Middle frontal gyrus (tissue), 1 donor: ENCODE data around the gene RECQL5.
A peak's percentile ranks its signal among the peaks of the same experiment; 100 is the strongest.

Experiments used
- DNase-seq: peaks from one replicate; pipeline ENCODE4 v3.0.0-alpha.2; 2015; ENCODE audit warnings: low spot score; ENCODE audit errors: extremely low spot score

RECQL5 gene

GRCh38 chr17:75688209-75688825 lies 21.4 kb upstream of the RECQL5 start:
- no peak for DNase-seq

- DNase-seq, result no peak
Observed at GRCh38 chr17:75685499-75685898, 18.5 kb upstream of the RECQL5 start.

- no peak for DNase-seq
Observed at GRCh38 chr17:75684924-75685323, 18.0 kb upstream of the RECQL5 start.

GRCh38 chr17:75684249-75684648 lies 17.3 kb upstream of the RECQL5 start:
- no peak for DNase-seq

GRCh38 chr17:75683583-75683982 lies 16.6 kb upstream of the RECQL5 start:
- no peak for DNase-seq

GRCh38 chr17:75681289-75681688 lies 14.3 kb upstream of the RECQL5 start:
- no peak for DNase-seq

GRCh38 chr17:75680431-75680830 lies 13.5 kb upstream of the RECQL5 start:
- DNase-seq, result no peak

- no peak for DNase-seq
Observed at GRCh38 chr17:75679706-75680211, 12.8 kb upstream of the RECQL5 start.

GRCh38 chr17:75676461-75676860 lies 9.5 kb upstream of the RECQL5 start:
- no peak for DNase-seq

GRCh38 chr17:75673487-75673886 lies 6.5 kb upstream of the RECQL5 start:
- DNase-seq, result no peak

GRCh38 chr17:75672011-75672410 lies 5.1 kb upstream of the RECQL5 start:
- no peak for DNase-seq

GRCh38 chr17:75670868-75671267 lies 3.9 kb upstream of the RECQL5 start:
- DNase-seq, result no peak

- no peak for DNase-seq
Observed at GRCh38 chr17:75668489-75668888, 1.5 kb upstream of the RECQL5 start.

- no peak for DNase-seq
Observed at GRCh38 chr17:75667825-75668224, 871 bp upstream of the RECQL5 start.

- DNase-seq, result no peak
Observed at GRCh38 chr17:75665981-75666380, 973 bp downstream of the RECQL5 start.

GRCh38 chr17:75664099-75664549 lies 2.8 kb downstream of the RECQL5 start:
- no peak for DNase-seq

GRCh38 chr17:75662511-75662910 lies 4.4 kb downstream of the RECQL5 start:
- DNase-seq, result no peak

- peak; percentile 53 for DNase-seq
Observed at GRCh38 chr17:75661531-75661930, 5.4 kb downstream of the RECQL5 start.

GRCh38 chr17:75658237-75658636 lies 8.7 kb downstream of the RECQL5 start:
- DNase-seq, result no peak

GRCh38 chr17:75654176-75654575 lies 12.8 kb downstream of the RECQL5 start:
- no peak for DNase-seq

- no peak for DNase-seq
Observed at GRCh38 chr17:75652934-75653549, 13.9 kb downstream of the RECQL5 start.

- no peak for DNase-seq
Observed at GRCh38 chr17:75652341-75652740, 14.6 kb downstream of the RECQL5 start.

GRCh38 chr17:75650874-75651273 lies 16.1 kb downstream of the RECQL5 start:
- DNase-seq, result no peak
